ENCODE results near the gene GLDC. TPM values are rescaled to one million over a fixed set of nuclear protein-coding genes. Genes with fewer than 3 reads are reported as not detected.
"Not testable (repeated sequence)": the region's sequence is repeated elsewhere in the genome, so short reads cannot be mapped to it uniquely, and the experiment has no call there.

GLDC gene
- total RNA-seq, 2 donors from 2014 or later = not detected

DNA sequence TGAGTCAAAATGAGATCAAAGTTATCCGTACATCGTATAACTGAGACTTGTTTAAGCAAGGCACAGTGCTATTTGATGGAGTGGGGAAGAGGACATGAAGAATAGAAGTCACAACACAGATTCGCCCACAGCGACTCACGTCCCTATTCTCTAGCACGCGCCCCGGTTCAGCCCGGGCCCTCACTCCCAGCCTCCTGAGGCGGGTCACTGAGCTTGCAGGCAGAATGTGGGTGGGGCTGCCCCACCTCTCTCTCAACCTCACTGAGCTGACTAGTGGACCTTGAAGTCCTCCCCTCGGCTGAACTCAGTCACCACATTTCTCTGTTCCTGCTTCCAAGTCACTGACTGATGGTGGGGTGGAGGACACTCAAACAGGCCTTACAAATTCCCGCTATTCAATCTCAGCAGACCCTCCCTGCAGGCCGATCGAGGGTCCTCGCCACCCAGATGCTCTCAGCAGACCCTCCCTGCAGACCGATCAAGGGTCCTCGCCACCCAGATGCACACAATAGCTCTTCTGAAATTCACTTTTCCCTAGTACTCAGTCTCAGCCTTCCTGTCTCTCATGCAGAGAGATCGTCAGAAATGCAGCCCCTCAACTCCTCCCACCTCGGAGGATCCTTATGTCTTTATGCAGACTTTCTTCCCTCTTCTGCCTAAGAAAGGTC, 12.9 kb downstream of the GLDC start:
- DNase-seq = no peak

GRCh38 chr9:6631207-6631512, 14.4 kb downstream of the GLDC start:
- no peaks in the 10 kb centered on the region for H3K27me3 ChIP-seq
- DNase-seq (no peak), ATAC-seq (no peak)
- 90 to 91% methylated on average over 4 of the region's 4 CpGs for WGBS, 2 donors
- H3K4me1 ChIP-seq = no peaks in the 10 kb centered on the region
- no peak overlapping the region for H3K4me3 ChIP-seq
- TF ChIP-seq POLR2A (IDR thresholded peaks at IDR 0.05) (no peak), CTCF (IDR thresholded peaks at IDR 0.05) (no peak)
- no peak overlapping the region for H3K27ac ChIP-seq
- H3K36me3 ChIP-seq (replicated peaks in 1 of 2; ENCODE audit: insufficient read depth in 1 of 2, low read depth in 2 of 2) = no peaks in the 10 kb centered on the region
- no peaks in the 10 kb centered on the region for H3K9me3 ChIP-seq
- intact Hi-C loops (cut with DNase I) = no loop called here

More for the DNA sequence above, 12.9 kb downstream of the GLDC start:
- H3K27ac ChIP-seq = no peak overlapping the region
- TF ChIP-seq CTCF (IDR thresholded peaks at IDR 0.05) = no peak
- no peak for TF ChIP-seq POLR2A (IDR thresholded peaks at IDR 0.05)
- ATAC-seq = no peak
- H3K27me3 ChIP-seq = no peaks in the 10 kb centered on the region
- no peaks in the 10 kb centered on the region for H3K36me3 ChIP-seq (replicated peaks in 1 of 2; ENCODE audit: insufficient read depth in 1 of 2, low read depth in 2 of 2)
- 70% methylated on average over 18 to 19 of the region's 19 CpGs for WGBS, 2 donors
- intact Hi-C loops (cut with DNase I) = no loop called here
- no peak overlapping the region for H3K4me3 ChIP-seq
- no peaks in the 10 kb centered on the region for H3K9me3 ChIP-seq
- H3K4me1 ChIP-seq = no peaks in the 10 kb centered on the region

DNA sequence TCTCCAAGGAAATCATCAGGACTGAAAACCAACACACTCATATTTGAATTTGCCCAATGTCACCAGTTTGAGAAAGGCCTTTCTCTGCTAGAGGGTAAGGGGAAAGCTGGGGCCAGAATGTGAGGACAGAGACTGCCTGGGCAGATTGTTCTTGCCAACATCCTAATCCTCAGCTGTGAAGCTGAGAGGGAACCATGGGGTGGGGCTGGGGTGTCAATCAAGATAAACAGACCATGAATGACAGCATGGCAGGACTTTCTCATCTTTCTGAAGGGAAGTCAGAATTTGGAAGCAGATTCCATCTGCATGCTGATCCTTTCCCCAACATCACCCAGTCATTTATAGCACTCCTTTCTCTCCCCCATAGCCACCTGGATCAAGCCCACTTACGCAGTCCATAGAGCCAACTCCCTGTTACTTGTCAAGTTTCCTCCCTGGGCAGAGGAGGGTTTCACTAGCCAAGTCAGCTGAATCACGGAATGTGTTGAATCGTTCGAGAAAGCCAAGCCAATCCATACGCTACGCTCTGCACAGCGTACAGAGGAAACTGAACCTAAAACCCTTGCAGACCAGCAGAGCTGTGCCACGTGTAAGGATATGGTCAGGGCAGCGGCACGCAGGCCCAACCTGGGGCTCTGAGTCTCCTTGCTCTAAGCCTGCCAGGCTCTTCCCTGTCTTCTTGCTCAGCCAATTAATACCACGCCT, 14.9 kb downstream of the GLDC start:
- WGBS, 2 donors = 87 to 93% methylated on average over 10 to 11 of the region's 11 CpGs
- no peak for DNase-seq
- Histone ChIP-seq H3K27ac (no peak overlapping the region), H3K36me3 (replicated peaks in 1 of 2; ENCODE audit: insufficient read depth in 1 of 2, low read depth in 2 of 2) (no peaks in the 10 kb centered on the region), H3K27me3 (no peaks in the 10 kb centered on the region), H3K4me1 (no peaks in the 10 kb centered on the region), H3K9me3 (no peaks in the 10 kb centered on the region), H3K4me3 (no peak overlapping the region)
- no peak for TF ChIP-seq CTCF (IDR thresholded peaks at IDR 0.05)
- TF ChIP-seq POLR2A (IDR thresholded peaks at IDR 0.05) = no peak
- intact Hi-C loops (cut with DNase I) = no loop called here
- no peak for ATAC-seq

- DNase-seq = no peak
- TF ChIP-seq CTCF (IDR thresholded peaks at IDR 0.05) (no peak), POLR2A (IDR thresholded peaks at IDR 0.05) (no peak)
- WGBS, 2 donors = 83 to 85% methylated on average over 2 of the region's 2 CpGs
- H3K4me1 ChIP-seq = no peaks in the 10 kb centered on the region
- H3K27me3 ChIP-seq = no peaks in the 10 kb centered on the region
- no peak overlapping the region for H3K4me3 ChIP-seq
- no peak overlapping the region for H3K27ac ChIP-seq
- intact Hi-C loops (cut with DNase I) = no loop called here
- ATAC-seq = no peak
- no peaks in the 10 kb centered on the region for H3K36me3 ChIP-seq (replicated peaks in 1 of 2; ENCODE audit: insufficient read depth in 1 of 2, low read depth in 2 of 2)
- H3K9me3 ChIP-seq = no peaks in the 10 kb centered on the region
Observed at GRCh38 chr9:6628704-6629103, 16.8 kb downstream of the GLDC start.

GRCh38 chr9:6625363-6625762, 20.2 kb downstream of the GLDC start:
- H3K27me3 ChIP-seq = no peaks in the 10 kb centered on the region
- no peak overlapping the region for H3K27ac ChIP-seq
- intact Hi-C loops (cut with DNase I) = no loop called here

DNA sequence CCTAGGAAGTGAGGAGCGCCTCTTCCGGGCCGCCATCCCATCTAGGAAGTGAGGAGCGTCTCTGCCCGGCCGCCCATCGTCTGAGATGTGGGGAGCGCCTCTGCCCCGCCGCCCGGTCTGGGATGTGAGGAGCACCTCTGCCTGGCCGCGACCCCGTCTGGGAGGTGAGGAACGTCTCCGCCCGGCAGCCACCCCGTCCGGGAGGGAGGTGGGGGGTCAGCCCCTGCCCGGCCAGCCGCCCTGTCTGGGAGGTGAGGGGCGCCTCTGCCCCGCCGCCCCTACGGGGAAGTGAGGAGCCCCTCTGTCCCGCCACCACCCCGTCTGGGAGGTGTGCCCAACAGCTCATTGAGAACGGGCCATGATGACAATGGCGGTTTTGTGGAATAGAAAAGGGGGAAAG, 22.7 kb downstream of the GLDC start:
- ATAC-seq; DNase-seq; intact Hi-C loops (cut with DNase I); H3K4me3 ChIP-seq; H3K36me3 ChIP-seq (replicated peaks in 1 of 2; ENCODE audit: insufficient read depth in 1 of 2, low read depth in 2 of 2); H3K27ac ChIP-seq; H3K9me3 ChIP-seq; H3K4me1 ChIP-seq; H3K27me3 ChIP-seq: not testable (repeated sequence)
- 92 to 98% methylated on average over 9 to 29 of the region's 29 CpGs for WGBS, 2 donors

More at GRCh38 chr9:6625363-6625762, 20.2 kb downstream of the GLDC start:
- WGBS, 2 donors = 53 to 83% methylated on average over 2 of the region's 2 CpGs
- Histone ChIP-seq H3K4me1 (no peaks in the 10 kb centered on the region), H3K9me3 (no peaks in the 10 kb centered on the region), H3K4me3 (no peak overlapping the region), H3K36me3 (replicated peaks in 1 of 2; ENCODE audit: insufficient read depth in 1 of 2, low read depth in 2 of 2) (no peaks in the 10 kb centered on the region)
- DNase-seq (no peak), ATAC-seq (no peak)
- TF ChIP-seq CTCF (IDR thresholded peaks at IDR 0.05) (no peak), POLR2A (IDR thresholded peaks at IDR 0.05) (no peak)

All from body of pancreas (tissue), 4 donors.